ENCODE data around the gene PRG2.
A peak's percentile ranks its signal among the peaks of the same experiment; 100 is the strongest.

The PRG2 gene, protein sequence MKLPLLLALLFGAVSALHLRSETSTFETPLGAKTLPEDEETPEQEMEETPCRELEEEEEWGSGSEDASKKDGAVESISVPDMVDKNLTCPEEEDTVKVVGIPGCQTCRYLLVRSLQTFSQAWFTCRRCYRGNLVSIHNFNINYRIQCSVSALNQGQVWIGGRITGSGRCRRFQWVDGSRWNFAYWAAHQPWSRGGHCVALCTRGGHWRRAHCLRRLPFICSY

DNA sequence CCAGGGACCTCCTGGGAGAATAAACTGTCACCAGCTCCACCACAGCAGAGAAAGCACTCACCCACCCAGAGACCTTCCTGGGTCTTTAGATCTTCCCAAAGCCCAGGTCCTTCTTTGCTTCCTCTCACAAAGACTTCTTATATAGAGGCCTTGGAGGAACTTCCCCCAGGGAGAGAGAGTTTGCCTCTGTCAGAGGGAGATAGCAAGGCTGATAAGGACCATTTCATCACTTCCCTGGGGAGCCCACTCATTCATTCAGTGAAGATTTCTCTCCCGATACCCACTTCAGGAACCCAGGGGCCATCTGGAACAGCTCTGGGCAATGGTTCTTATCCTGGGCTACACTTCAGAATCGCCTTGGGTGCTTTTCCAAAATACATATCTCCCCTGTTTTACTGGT, at the start of gene PRG2:
Gene PRG2, minus strand, starts transcription at position 116 of the 400 bp plus-strand sequence. CDS start 706 bp downstream, outside the sequence.
- H3K27ac ChIP-seq: no peak within 1 kb of the TSS
- in situ Hi-C loops (cut with HindIII; ENCODE audit: low pct_ligation_motif_present, low sequenced_read_pairs): no loop called here
- no peaks in the 10 kb centered on the region for H3K36me3 ChIP-seq (replicated peaks)
- peaks cover 5% of the 10 kb centered on the region for H3K27me3 ChIP-seq (replicated peaks)
- no peak within 1 kb of the TSS for H3K4me3 ChIP-seq (ENCODE audit: low read depth, low read length)
- TF ChIP-seq, protein P1, sequence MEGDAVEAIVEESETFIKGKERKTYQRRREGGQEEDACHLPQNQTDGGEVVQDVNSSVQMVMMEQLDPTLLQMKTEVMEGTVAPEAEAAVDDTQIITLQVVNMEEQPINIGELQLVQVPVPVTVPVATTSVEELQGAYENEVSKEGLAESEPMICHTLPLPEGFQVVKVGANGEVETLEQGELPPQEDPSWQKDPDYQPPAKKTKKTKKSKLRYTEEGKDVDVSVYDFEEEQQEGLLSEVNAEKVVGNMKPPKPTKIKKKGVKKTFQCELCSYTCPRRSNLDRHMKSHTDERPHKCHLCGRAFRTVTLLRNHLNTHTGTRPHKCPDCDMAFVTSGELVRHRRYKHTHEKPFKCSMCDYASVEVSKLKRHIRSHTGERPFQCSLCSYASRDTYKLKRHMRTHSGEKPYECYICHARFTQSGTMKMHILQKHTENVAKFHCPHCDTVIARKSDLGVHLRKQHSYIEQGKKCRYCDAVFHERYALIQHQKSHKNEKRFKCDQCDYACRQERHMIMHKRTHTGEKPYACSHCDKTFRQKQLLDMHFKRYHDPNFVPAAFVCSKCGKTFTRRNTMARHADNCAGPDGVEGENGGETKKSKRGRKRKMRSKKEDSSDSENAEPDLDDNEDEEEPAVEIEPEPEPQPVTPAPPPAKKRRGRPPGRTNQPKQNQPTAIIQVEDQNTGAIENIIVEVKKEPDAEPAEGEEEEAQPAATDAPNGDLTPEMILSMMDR (IDR thresholded peaks at IDR 0.05; ENCODE audit: low read depth, low read length, missing control alignments): no peak
- DNase-seq: no peak

DNA sequence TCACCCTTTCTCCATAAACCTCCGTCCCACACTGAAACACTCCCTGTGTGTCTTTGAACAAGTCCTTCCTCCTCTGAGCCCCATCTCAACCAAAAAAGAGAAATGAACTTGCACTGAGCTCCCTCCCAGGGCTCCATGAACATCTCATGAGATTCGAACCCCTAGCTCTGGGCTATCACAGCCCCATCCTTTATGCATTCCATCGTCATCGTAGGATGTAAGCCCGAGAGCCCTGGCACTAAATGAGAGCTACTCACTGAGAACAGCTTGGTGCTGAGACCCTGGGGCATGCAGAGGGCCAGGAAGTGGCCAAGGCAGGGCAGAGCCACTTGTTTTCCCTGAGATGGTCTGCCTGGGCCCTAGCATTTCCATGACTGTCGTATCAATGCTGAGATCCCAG, 49.3 kb upstream of the PRG2 start:
- Histone ChIP-seq H3K27ac (no peak overlapping the region), H3K4me3 (ENCODE audit: low read depth, low read length) (no peak overlapping the region), H3K36me3 (replicated peaks) (no peaks in the 10 kb centered on the region), H3K27me3 (replicated peaks) (no peaks in the 10 kb centered on the region)
- no peak for DNase-seq
- in situ Hi-C loops (cut with HindIII; ENCODE audit: low pct_ligation_motif_present, low sequenced_read_pairs): no loop called here
- TF ChIP-seq, protein P1 (IDR thresholded peaks at IDR 0.05; ENCODE audit: low read depth, low read length, missing control alignments): no peak

DNA sequence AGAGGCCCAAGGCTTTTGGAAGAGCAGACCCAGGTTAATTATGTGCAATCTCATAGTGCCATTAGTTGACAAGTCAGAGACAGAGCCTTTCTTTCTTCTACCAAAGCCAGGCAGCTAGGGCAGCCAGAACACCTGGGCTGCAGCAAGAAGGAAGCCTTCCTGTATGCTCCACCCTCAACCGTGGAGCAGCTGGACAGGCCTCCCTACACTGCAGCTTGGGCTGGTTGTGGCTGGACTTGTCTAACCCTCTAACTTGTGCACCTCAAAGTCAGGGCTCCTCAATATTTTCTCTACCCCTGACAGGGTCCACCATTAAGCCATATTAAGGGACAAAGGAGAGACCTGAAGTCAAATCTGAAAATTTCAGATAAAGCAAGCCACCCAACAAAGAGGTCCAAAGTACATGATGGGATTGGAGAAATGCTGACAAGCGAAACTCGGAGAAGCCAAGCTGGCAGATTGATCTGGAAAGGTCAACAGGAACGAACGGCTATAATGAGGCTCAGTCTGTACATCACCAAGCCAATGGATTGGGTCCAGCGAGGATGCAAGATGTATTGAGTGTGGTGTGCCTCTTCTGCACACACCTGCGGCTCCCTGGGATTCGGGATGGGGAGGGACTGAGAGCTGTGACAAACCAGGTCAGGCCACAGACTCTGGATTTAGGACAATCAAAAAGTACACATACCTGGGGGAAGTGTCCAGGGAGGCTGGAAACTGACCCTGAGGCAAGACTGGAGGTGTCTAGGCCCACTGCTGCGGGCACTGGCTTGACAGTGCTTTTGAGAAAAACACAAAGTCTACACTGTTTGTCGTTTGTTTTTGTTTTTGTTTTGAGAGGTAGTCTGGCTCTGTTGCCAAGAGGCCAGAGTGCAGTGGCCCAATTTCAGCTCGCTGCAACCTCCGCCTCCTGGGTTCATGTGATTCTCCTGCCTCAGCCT, 48.2 kb upstream of the PRG2 start:
- in situ Hi-C loops (cut with HindIII; ENCODE audit: low pct_ligation_motif_present, low sequenced_read_pairs): no loop called here
- Histone ChIP-seq H3K4me3 (ENCODE audit: low read depth, low read length) (no peak overlapping the region), H3K27me3 (replicated peaks) (no peaks in the 10 kb centered on the region), H3K27ac (no peak overlapping the region), H3K36me3 (replicated peaks) (no peaks in the 10 kb centered on the region)
- TF ChIP-seq, protein P1 (IDR thresholded peaks at IDR 0.05; ENCODE audit: low read depth, low read length, missing control alignments): no peak
- DNase-seq: no peak

DNA sequence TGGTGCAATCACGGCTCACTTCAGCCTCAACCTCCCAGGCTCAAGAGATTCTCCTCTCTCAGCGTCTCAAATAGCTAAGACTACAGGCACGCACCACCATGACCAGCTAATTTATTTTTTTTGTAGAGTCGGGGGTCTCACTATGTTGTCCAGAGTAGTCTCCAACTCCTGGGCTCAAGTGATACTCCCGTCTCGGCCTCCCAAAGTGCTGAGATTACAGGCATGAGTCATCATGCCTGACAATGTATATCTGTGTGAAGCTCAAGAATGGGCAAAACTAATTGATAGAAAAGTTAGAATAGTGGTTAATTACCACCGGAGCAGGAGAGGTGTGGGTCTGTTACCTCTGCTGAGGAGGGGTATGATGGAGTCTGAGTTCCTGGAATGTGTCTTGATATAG, 45.6 kb upstream of the PRG2 start:
- Histone ChIP-seq H3K27me3 (replicated peaks) (no peaks in the 10 kb centered on the region), H3K4me3 (ENCODE audit: low read depth, low read length) (no peak overlapping the region), H3K36me3 (replicated peaks) (no peaks in the 10 kb centered on the region), H3K27ac (no peak overlapping the region)
- TF ChIP-seq, protein P1 (IDR thresholded peaks at IDR 0.05; ENCODE audit: low read depth, low read length, missing control alignments): no peak
- DNase-seq: no peak
- in situ Hi-C loops (cut with HindIII; ENCODE audit: low pct_ligation_motif_present, low sequenced_read_pairs): no loop called here

DNA sequence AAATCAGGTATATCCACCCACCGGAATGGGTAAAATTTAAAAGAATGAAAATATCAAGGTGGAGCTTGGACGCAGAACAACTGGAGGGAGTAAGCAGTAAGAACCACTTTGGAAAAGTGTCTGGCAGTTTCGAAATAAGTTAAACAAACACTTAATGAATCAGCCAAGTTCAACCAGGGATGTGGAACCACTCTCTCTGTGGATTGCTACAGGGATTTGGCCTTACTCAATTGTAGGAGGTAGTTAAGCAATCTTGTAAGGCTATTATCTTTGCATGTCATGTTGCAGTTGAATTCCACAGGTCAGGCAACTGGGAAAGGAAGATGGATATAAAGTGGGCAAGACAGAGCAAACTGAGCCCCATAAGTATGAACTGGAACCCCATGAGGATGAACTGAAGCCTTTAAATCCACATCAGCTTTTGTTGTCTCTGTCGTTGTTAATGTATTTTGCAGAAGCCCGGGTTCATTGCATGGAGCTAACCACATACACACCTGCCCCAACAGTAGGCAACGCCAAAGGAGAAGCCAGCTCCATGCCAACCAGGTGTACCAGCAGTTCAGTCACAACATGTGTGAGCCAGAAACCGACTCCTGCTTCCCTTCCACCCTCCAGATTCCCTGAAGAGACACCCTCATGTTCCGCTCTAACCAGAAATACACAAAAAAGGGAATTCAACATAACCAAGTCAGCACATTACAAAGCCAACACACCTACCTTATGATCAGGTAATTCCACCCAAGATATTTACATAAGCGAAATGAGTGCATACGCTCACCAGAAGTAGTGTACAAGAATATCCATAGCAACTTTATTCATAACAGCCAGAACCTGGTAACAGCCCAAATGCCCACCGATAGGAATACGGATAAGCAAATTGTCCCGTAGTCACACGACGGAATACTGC, 44.4 kb upstream of the PRG2 start:
- TF ChIP-seq, protein P1 (IDR thresholded peaks at IDR 0.05; ENCODE audit: low read depth, low read length, missing control alignments): no peak
- Histone ChIP-seq H3K27me3 (replicated peaks) (no peaks in the 10 kb centered on the region), H3K4me3 (ENCODE audit: low read depth, low read length) (no peak overlapping the region), H3K27ac (no peak overlapping the region), H3K36me3 (replicated peaks) (no peaks in the 10 kb centered on the region)
- DNase-seq: peak; percentile 81
- in situ Hi-C loops (cut with HindIII; ENCODE audit: low pct_ligation_motif_present, low sequenced_read_pairs): no loop called here

All from brain microvascular endothelial cell (primary cell).